HepG2 (cell line): ENCODE measurements around the gene JUND. TPM values are rescaled to one million over a fixed set of nuclear protein-coding genes. Genes with fewer than 3 reads are reported as not detected.

Experiments used
- AGO1 ChIP-seq: fragments of 200-400 bp; formaldehyde crosslinking; IDR thresholded peaks from 2 replicates; pipeline ENCODE4 v1.6.1; 2017; ENCODE audit warnings: mild to moderate bottlenecking, low read depth, low read length, moderate library complexity; ENCODE audit not compliant: poor library complexity, severe bottlenecking
- ERF ChIP-seq: IDR thresholded peaks from 2 replicates; pipeline ENCODE4 v1.6.1; 2018; ENCODE audit warnings: missing biosample characterization, missing genetic modification reagents
- GABPA ChIP-seq, 2 experiments: IDR thresholded peaks; 2 replicates each; pipeline ENCODE4 v1.6.1; 2011 to 2016; ENCODE audit warnings: low read depth in 2 of 2, low read length in 1 of 2, missing biosample characterization in 1 of 2, missing genetic modification characterization in 1 of 2
- HNRNPUL1 ChIP-seq: fragments of 200-400 bp; formaldehyde crosslinking; IDR thresholded peaks from 2 replicates; pipeline ENCODE4 v1.6.1; 2017; ENCODE audit warnings: low read depth, mild to moderate bottlenecking, low read length, moderate library complexity
- HOXA7 ChIP-seq: sonication (generic); formaldehyde crosslinking; IDR thresholded peaks from 2 replicates; pipeline ENCODE4 v1.8.1; 2022; ENCODE audit warnings: mild to moderate bottlenecking, missing genetic modification reagents, moderate library complexity
- KAT7 ChIP-seq: IDR thresholded peaks from 2 replicates; pipeline ENCODE4 v1.6.1; 2018; ENCODE audit warnings: borderline replicate concordance, missing compliant biosample characterization
- LCORL ChIP-seq, 2 experiments: fragments of 450-650 bp in 1 of 2; sonication (generic) in 1 of 2; formaldehyde crosslinking in 1 of 2; IDR thresholded peaks; 2 replicates each; pipeline versions ENCODE4 v1.5.0 to v1.6.1; 2017 to 2020; ENCODE audit warnings: antibody characterized with exemption in 1 of 2, missing genetic modification reagents in 1 of 2
- MIXL1 ChIP-seq: IDR thresholded peaks from 2 replicates; pipeline ENCODE4 v1.6.1; 2016
- MXD4 ChIP-seq: IDR thresholded peaks from 2 replicates; pipeline ENCODE4 v1.6.1; 2016; ENCODE audit warnings: mild to moderate bottlenecking, missing biosample characterization, missing genetic modification reagents
- PAX8 ChIP-seq: sonication (generic); formaldehyde crosslinking; IDR thresholded peaks from 2 replicates; pipeline ENCODE4 v1.8.0; 2022; ENCODE audit warnings: mild to moderate bottlenecking, missing genetic modification reagents, borderline replicate concordance
- SMARCC2 ChIP-seq: fragments of 450-650 bp; IDR thresholded peaks from 2 replicates; pipeline ENCODE4 v1.6.1; 2017; ENCODE audit warnings: antibody characterized with exemption, mild to moderate bottlenecking
- SRSF1 ChIP-seq: fragments of 200-400 bp; formaldehyde crosslinking; optimal IDR thresholded peaks from 2 replicates; pipeline ENCODE3; 2017; ENCODE audit warnings: mild to moderate bottlenecking, low read depth, low read length, moderate library complexity
- TBX3 ChIP-seq: fragments of 450-650 bp; IDR thresholded peaks from 2 replicates; pipeline ENCODE4 v1.6.1; 2017; ENCODE audit warnings: antibody characterized with exemption, mild to moderate bottlenecking, inconsistent platforms, borderline replicate concordance
- TGIF2 ChIP-seq: IDR thresholded peaks from 2 replicates; pipeline ENCODE4 v1.6.1; 2016; ENCODE audit warnings: control low read depth, missing compliant biosample characterization
- ZBTB10 ChIP-seq: sonication (generic); formaldehyde crosslinking; IDR thresholded peaks from 2 replicates; pipeline ENCODE4 v1.4.0; 2020; ENCODE audit warnings: missing genetic modification reagents, borderline replicate concordance
- ZNF24 ChIP-seq: fragments of 450-650 bp; IDR thresholded peaks from 2 replicates; pipeline ENCODE4 v1.6.1; 2017; ENCODE audit warnings: antibody characterized with exemption, mild to moderate bottlenecking
- ZNF354B ChIP-seq: sonication (generic); formaldehyde crosslinking; IDR thresholded peaks from 2 replicates; pipeline ENCODE4 v1.8.0; 2022; ENCODE audit warnings: mild to moderate bottlenecking, missing genetic modification reagents
- ZNF496 ChIP-seq: sonication (generic); formaldehyde crosslinking; IDR thresholded peaks from 2 replicates; pipeline ENCODE4 v1.8.1; 2023; ENCODE audit warnings: mild to moderate bottlenecking, moderate library complexity, missing genetic modification reagents; ENCODE audit not compliant: insufficient replicate concordance
- ZNF570 ChIP-seq: sonication (generic); formaldehyde crosslinking; IDR thresholded peaks from 2 replicates; pipeline ENCODE4 v1.4.0; 2020; ENCODE audit warnings: mild to moderate bottlenecking, missing genetic modification reagents, borderline replicate concordance
- ZNF619 ChIP-seq: sonication (generic); formaldehyde crosslinking; IDR thresholded peaks from 2 replicates; pipeline ENCODE4 v1.4.0; 2020; ENCODE audit warnings: mild to moderate bottlenecking, missing genetic modification reagents
- ZNF790 ChIP-seq: sonication (generic); formaldehyde crosslinking; IDR thresholded peaks from 2 replicates; pipeline ENCODE4 v1.8.0; 2022; ENCODE audit warnings: missing genetic modification reagents, mild to moderate bottlenecking, borderline replicate concordance
- polyA plus RNA-seq, 8 experiments: library from polyadenylated mRNA; depleted of rRNA in 3 of 8; stranded (reverse) in 7 of 8; unstranded in 1 of 8; fragments of >200 nt; fragmentation: Illumina TruSeq in 4 of 8; extraction: Trizol in 4 of 8; gene quantifications; 2 replicates each; pipeline versions ENCODE4 v1.2.1 to v1.2.3, GENCODE V29; 2011 to 2016; ENCODE audit warnings: low read depth in 4 of 8, missing spikeins in 1 of 8, mixed read lengths in 1 of 8; ENCODE audit not compliant: insufficient read depth in 1 of 8
- total RNA-seq, 5 experiments: library from RNA; depleted of rRNA; stranded (reverse); fragments of >200 nt; fragmentation: Illumina TruSeq; extraction: Trizol; gene quantifications; 2 replicates each; pipeline ENCODE4 v1.2.3, GENCODE V29; 2016; ENCODE audit warnings: low read depth in 1 of 5
- TF ChIP-seq, protein P1 (sequence below): IDR thresholded peaks from 2 replicates; pipeline ENCODE4 v1.6.1; 2016; ENCODE audit warnings: missing compliant biosample characterization, missing genetic modification reagents, borderline replicate concordance
- TF ChIP-seq, protein P2 (sequence below): sonication (generic); formaldehyde crosslinking; IDR thresholded peaks from 2 replicates; pipeline ENCODE4 v1.8.0; 2022; ENCODE audit warnings: mild to moderate bottlenecking, missing genetic modification reagents; ENCODE audit not compliant: insufficient replicate concordance
- TF ChIP-seq, protein P3 (sequence below): sonication (generic); formaldehyde crosslinking; IDR thresholded peaks from 2 replicates; pipeline ENCODE4 v1.9.0; 2021; ENCODE audit warnings: missing genetic modification reagents, mild to moderate bottlenecking, borderline replicate concordance

JUND gene
- total and polyA plus RNA-seq, 2 of the 13 experiments (the other 11 are each of a cell fraction or from before 2014, with no cell fraction given), result 41.2 to 59.8 TPM

- TF ChIP-seq ZBTB10 (CRISPR knock-in tag) (peak; percentile 94), ZNF570 (CRISPR knock-in tag) (no peak), AGO1 (no peak), SMARCC2 (no peak), ZNF619 (CRISPR knock-in tag) (0 out of 2 replicates have a peak, but pooled peaks have one; percentile 54), LCORL (IDR thresholded peaks at IDR 0.05) (no peak), LCORL (CRISPR knock-in tag; IDR thresholded peaks at IDR 0.05) (peak; percentile 62; the same call in 1 of the 2 replicates), HNRNPUL1 (no peak), ZNF24 (no peak), GABPA (IDR thresholded peaks at IDR 0.05; ENCODE audit: low read depth, low read length) (no peak), GABPA (CRISPR knock-in tag; IDR thresholded peaks at IDR 0.05; ENCODE audit: low read depth) (0 out of 2 replicates have a peak, but pooled peaks have one; percentile 30), KAT7 (no peak), ERF (CRISPR knock-in tag) (peak; percentile 97), MXD4 (peak; percentile 92), PAX8 (CRISPR knock-in tag) (no peak), TGIF2 (CRISPR knock-in tag) (peak; percentile 93), ZNF354B (no peak), ZNF790 (CRISPR knock-in tag) (peak; percentile 95; the same call in 1 of the 2 replicates), SRSF1 (no peak), TBX3 (no peak), HOXA7 (CRISPR knock-in tag) (no peak), MIXL1 (peak; percentile 66; the same call in 1 of the 2 replicates), ZNF496 (CRISPR knock-in tag) (no peak)
- TF ChIP-seq, protein P1, sequence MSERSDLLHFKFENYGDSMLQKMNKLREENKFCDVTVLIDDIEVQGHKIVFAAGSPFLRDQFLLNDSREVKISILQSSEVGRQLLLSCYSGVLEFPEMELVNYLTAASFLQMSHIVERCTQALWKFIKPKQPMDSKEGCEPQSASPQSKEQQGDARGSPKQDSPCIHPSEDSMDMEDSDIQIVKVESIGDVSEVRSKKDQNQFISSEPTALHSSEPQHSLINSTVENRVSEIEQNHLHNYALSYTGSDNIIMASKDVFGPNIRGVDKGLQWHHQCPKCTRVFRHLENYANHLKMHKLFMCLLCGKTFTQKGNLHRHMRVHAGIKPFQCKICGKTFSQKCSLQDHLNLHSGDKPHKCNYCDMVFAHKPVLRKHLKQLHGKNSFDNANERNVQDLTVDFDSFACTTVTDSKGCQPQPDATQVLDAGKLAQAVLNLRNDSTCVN (CRISPR knock-in tag), result peak; percentile 93
- TF ChIP-seq, protein P2, sequence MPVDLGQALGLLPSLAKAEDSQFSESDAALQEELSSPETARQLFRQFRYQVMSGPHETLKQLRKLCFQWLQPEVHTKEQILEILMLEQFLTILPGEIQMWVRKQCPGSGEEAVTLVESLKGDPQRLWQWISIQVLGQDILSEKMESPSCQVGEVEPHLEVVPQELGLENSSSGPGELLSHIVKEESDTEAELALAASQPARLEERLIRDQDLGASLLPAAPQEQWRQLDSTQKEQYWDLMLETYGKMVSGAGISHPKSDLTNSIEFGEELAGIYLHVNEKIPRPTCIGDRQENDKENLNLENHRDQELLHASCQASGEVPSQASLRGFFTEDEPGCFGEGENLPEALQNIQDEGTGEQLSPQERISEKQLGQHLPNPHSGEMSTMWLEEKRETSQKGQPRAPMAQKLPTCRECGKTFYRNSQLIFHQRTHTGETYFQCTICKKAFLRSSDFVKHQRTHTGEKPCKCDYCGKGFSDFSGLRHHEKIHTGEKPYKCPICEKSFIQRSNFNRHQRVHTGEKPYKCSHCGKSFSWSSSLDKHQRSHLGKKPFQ (CRISPR knock-in tag), result peak; percentile 91
- TF ChIP-seq, protein P3, sequence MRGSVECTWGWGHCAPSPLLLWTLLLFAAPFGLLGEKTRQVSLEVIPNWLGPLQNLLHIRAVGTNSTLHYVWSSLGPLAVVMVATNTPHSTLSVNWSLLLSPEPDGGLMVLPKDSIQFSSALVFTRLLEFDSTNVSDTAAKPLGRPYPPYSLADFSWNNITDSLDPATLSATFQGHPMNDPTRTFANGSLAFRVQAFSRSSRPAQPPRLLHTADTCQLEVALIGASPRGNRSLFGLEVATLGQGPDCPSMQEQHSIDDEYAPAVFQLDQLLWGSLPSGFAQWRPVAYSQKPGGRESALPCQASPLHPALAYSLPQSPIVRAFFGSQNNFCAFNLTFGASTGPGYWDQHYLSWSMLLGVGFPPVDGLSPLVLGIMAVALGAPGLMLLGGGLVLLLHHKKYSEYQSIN (CRISPR knock-in tag), result no peak
These were observed 48.1 kb downstream of the JUND start (continued) for GRCh38 chr19:18233224-18233825.
